Measurements from ENCODE around the gene BACH2.

- TF ChIP-seq CTCF (IDR thresholded peaks at IDR 0.05; ENCODE audit: low read depth, low read length, poor library complexity, severe bottlenecking) = no peak
- TF ChIP-seq EZH2phosphoT487 (IDR thresholded peaks at IDR 0.05; ENCODE audit: borderline replicate concordance, low read length) = no peak
Observed at GRCh38 chr6:90178384-90178855, 118.2 kb downstream of the BACH2 start.
